Measurements from ENCODE around the gene CRAMP1.

DNA sequence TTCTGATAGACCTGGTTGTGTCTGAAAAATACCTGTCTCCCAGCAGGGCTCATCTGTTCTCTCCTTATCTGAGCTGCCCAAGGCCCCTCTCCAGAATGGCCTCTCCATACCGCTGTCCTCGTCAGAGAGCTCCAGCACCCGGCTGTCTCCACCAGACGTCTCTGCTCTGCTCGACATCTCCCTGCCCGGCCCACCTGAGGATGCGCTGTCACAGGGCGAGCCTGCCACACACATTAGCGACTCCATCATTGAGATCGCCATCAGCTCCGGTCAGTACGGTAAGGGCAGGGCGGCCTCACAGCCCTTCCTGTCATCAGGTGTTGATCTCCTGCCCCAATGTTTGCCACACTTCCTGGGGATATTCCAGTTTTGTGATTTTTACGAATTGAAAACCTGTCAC lies 55.8 kb downstream of the CRAMP1 start:
- TF ChIP-seq, protein P1, sequence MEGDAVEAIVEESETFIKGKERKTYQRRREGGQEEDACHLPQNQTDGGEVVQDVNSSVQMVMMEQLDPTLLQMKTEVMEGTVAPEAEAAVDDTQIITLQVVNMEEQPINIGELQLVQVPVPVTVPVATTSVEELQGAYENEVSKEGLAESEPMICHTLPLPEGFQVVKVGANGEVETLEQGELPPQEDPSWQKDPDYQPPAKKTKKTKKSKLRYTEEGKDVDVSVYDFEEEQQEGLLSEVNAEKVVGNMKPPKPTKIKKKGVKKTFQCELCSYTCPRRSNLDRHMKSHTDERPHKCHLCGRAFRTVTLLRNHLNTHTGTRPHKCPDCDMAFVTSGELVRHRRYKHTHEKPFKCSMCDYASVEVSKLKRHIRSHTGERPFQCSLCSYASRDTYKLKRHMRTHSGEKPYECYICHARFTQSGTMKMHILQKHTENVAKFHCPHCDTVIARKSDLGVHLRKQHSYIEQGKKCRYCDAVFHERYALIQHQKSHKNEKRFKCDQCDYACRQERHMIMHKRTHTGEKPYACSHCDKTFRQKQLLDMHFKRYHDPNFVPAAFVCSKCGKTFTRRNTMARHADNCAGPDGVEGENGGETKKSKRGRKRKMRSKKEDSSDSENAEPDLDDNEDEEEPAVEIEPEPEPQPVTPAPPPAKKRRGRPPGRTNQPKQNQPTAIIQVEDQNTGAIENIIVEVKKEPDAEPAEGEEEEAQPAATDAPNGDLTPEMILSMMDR (IDR thresholded peaks at IDR 0.05) = no peak
- TF ChIP-seq POLR2A (IDR thresholded peaks at IDR 0.05) = no peak
